ENCODE measurements around the gene ARVCF. TPM values are rescaled to one million over a fixed set of nuclear protein-coding genes. Genes with fewer than 3 reads are reported as not detected.

ARVCF gene
- total RNA-seq, 3 donors from 2014 or later, result 11.2 to 15.3 (median 15.1) TPM

- H3K4me1 ChIP-seq (ENCODE audit: low read depth), result peaks cover 22% of the 10 kb centered on the region
Observed at GRCh38 chr22:20018001-20018400, 1.4 kb upstream of the ARVCF start.

GRCh38 chr22:20017622-20017958, 967 bp upstream of the ARVCF start:
- ATAC-seq (no peak), DNase-seq (peak in 1 of 3 donors; percentile 48)
- Histone ChIP-seq H3K9me3 (no peaks in the 10 kb centered on the region), H3K4me3 (no peak overlapping the region), H3K36me3 (ENCODE audit: low read depth) (no peaks in the 10 kb centered on the region), H3K4me1 (ENCODE audit: low read depth) (peaks cover 22% of the 10 kb centered on the region)
- no peak for TF ChIP-seq CTCF (IDR thresholded peaks at IDR 0.05)
- intact Hi-C loops (cut with DNase I, micrococcal nuclease), result no loop called here

More at GRCh38 chr22:20018001-20018400, 1.4 kb upstream of the ARVCF start:
- DNase-seq (peak in 1 of 3 donors; percentile 22), ATAC-seq (no peak)
- intact Hi-C loops (cut with DNase I, micrococcal nuclease), result no loop called here
- Histone ChIP-seq H3K4me3 (no peak overlapping the region), H3K9me3 (no peaks in the 10 kb centered on the region), H3K36me3 (ENCODE audit: low read depth) (no peaks in the 10 kb centered on the region)
- no peak for TF ChIP-seq CTCF (IDR thresholded peaks at IDR 0.05)

- peak; percentile 47 to 69 (median 63) for DNase-seq
- TF ChIP-seq CTCF (IDR thresholded peaks at IDR 0.05), result no peak
- ATAC-seq, result no peak
- Histone ChIP-seq H3K36me3 (ENCODE audit: low read depth) (no peaks in the 10 kb centered on the region), H3K4me1 (ENCODE audit: low read depth) (peaks cover 12% of the 10 kb centered on the region), H3K4me3 (peak overlapping the region; percentile 51), H3K9me3 (no peaks in the 10 kb centered on the region)
- intact Hi-C loops (cut with DNase I, micrococcal nuclease), result loop anchor here in 1 of 2 donors (2.0 kb wide), 1 partner anchor 45 kb away; no protein-coding TSS in a partner anchor
Observed at GRCh38 chr22:20015971-20016733, 471 bp downstream of the ARVCF start.

GRCh38 chr22:20015187-20015625, 1.4 kb downstream of the ARVCF start:
- ATAC-seq, result no peak
- no peaks in the 10 kb centered on the region for H3K9me3 ChIP-seq
- TF ChIP-seq CTCF (IDR thresholded peaks at IDR 0.05), result no peak

GRCh38 chr22:20014526-20015186, 2.0 kb downstream of the ARVCF start:
- Histone ChIP-seq H3K4me3 (no peak overlapping the region), H3K4me1 (ENCODE audit: low read depth) (peaks cover 12% of the 10 kb centered on the region), H3K9me3 (no peaks in the 10 kb centered on the region), H3K36me3 (ENCODE audit: low read depth) (no peaks in the 10 kb centered on the region)
- ATAC-seq (peak; percentile 62), DNase-seq (peak; percentile 41 to 63 (median 53))
- TF ChIP-seq CTCF (IDR thresholded peaks at IDR 0.05), result no peak
- intact Hi-C loops (cut with DNase I, micrococcal nuclease), result loop anchor here (2.0 to 5.0 kb wide), 2 partner anchors 42 to 44 kb away; no protein-coding TSS in a partner anchor

More at GRCh38 chr22:20015187-20015625, 1.4 kb downstream of the ARVCF start:
- DNase-seq, result peak in 2 of 3 donors; percentile 25 to 40
- Histone ChIP-seq H3K36me3 (ENCODE audit: low read depth) (no peaks in the 10 kb centered on the region), H3K4me1 (ENCODE audit: low read depth) (peaks cover 12% of the 10 kb centered on the region), H3K4me3 (no peak overlapping the region)
- intact Hi-C loops (cut with DNase I, micrococcal nuclease), result loop anchor here in 1 of 2 donors (2.0 kb wide), 1 partner anchor 44 kb away; no protein-coding TSS in a partner anchor
